WI38 (cell line): ENCODE results near the gene IMMP2L.

Experiments used
- H3K4me3 ChIP-seq: 2 replicates; pipeline ENCODE4 v1.5.1; 2011; ENCODE audit warnings: low read depth, mild to moderate bottlenecking, control low read depth, low read length
- CTCF ChIP-seq: IDR thresholded peaks from 2 replicates; pipeline ENCODE4 v1.5.1; 2012; ENCODE audit warnings: low read depth, mild to moderate bottlenecking, control low read depth, low read length

IMMP2L gene

DNA sequence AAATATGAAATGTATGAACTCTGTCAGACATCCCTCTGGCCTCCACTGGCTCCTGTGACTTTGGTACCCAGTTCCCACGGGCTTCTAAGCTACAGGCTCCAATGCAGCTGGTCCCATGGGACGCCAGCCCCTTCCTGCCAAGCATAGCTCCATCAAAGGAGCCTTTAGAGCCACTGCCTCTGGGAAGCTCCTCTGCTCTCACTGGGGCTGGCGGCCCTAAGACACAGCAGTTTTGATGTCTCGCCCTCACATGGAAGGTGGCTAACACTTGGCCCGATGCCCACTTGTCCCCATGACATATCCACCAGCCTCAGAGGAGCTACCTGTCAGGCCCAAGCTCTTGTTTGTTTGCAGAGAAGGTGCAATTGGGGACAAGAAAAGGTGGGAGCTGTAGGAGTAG, 925.0 kb downstream of the IMMP2L start:
- no peak overlapping the region for H3K4me3 ChIP-seq
- TF ChIP-seq CTCF, result no peak

- TF ChIP-seq CTCF, result no peak
- H3K4me3 ChIP-seq, result no peak overlapping the region
Observed at GRCh38 chr7:110633313-110633712, 929.0 kb downstream of the IMMP2L start.

- no peak overlapping the region for H3K4me3 ChIP-seq
- no peak for TF ChIP-seq CTCF
Observed at GRCh38 chr7:110626414-110626813, 935.9 kb downstream of the IMMP2L start.

DNA sequence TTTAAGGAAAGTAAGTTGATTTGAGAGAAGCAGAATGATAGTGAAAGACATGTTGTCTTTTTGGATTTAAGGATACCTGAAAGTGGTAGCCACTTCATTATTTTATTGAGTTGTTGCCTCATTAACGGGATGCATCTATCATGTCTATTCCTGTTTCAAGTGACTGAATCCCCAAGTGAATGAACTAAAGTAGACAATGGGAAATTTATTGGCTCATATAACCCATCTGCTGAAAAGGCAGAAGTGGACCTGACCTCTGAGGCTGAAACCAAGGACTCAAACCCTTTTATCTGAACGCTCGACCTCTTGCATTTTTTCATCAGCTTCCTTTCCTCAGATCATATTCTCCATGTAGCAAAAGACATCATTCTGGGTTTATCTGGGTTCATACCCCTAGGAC, 937.0 kb downstream of the IMMP2L start:
- no peak overlapping the region for H3K4me3 ChIP-seq
- no peak for TF ChIP-seq CTCF

DNA sequence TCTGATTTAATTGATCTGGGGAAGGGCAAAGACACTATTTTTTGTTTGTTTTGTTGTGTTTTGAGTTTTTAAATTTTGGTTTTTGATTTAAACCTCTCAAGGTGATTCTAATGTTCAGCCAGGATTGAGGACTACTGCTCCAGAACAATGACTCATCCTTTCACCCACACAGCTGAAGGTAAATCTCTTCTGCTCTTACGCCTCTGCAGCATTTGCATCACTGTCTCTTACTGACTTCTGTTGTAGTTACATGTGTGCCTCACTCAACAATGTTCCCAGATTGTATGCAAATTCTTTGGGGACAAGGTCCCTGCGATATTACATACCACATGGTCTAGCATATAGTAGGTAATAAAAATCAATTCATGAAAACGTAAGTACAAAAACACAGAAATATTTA, 938.9 kb downstream of the IMMP2L start:
- no peak overlapping the region for H3K4me3 ChIP-seq
- no peak for TF ChIP-seq CTCF

DNA sequence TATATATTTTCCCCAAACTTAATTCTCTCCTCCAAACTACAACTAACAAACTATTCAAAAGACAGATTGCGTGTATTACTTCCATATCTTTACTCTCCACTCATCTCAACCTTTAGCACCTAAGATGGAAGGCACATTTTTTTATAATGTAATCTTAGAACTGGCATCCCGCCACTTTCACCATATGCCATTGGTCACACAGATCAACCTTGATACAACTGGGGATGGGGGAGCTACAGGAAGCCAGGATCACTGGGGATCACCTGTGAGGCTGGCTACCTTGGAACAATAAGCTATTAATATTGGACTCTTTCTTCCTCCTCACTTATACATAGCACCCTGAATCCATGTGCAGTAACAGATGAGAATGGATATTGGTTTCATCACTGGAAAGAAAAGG, 941.0 kb downstream of the IMMP2L start:
- H3K4me3 ChIP-seq, result no peak overlapping the region
- no peak for TF ChIP-seq CTCF

DNA sequence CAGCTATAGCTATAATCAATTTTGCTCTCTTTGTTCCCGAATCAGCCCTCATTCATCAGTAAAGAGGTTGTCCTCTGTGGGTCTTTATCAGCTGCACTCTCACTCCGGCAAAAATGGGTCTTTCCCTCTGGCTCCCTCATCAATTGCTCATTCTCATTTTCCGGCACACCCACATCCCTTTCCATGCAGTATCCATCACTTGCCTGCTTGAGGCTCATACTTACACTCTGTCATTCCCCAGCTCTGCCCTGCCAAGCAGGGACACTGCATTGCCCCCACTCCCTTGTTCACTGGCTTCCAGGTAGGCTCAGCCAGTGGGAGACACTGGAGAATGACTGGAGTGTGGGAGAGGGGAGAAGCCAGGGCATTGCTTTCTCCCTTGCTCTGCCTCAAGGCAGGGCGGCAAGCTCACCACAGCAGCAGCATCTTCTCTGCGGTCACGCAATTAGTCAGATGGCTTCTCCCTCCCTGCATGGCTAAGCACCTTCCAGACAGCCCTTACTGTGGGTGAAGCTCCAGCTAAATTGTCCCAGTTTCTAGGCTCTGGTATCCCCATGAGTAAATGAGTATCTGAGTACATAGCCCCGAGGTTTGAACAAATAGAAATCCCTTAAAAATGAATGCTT, 942.1 kb downstream of the IMMP2L start:
- H3K4me3 ChIP-seq, result no peak overlapping the region
- TF ChIP-seq CTCF, result no peak
